DND-41 (cell line): ENCODE data around the gene MINAR1.

Source experiments
- EZH2 ChIP-seq: IDR thresholded peaks from 3 replicates; pipeline ENCODE4 v1.6.1; 2012; ENCODE audit warnings: borderline replicate concordance, low read depth, mild to moderate bottlenecking, moderate library complexity, low read length, inconsistent platforms; ENCODE audit not compliant: severe bottlenecking
- TF ChIP-seq, protein P1 (sequence below): IDR thresholded peaks from 2 replicates; pipeline ENCODE4 v1.5.1; 2012; ENCODE audit warnings: borderline replicate concordance, low read length, moderate library complexity, mild to moderate bottlenecking; ENCODE audit not compliant: poor library complexity, severe bottlenecking; ENCODE audit errors: extremely low read depth

DNA sequence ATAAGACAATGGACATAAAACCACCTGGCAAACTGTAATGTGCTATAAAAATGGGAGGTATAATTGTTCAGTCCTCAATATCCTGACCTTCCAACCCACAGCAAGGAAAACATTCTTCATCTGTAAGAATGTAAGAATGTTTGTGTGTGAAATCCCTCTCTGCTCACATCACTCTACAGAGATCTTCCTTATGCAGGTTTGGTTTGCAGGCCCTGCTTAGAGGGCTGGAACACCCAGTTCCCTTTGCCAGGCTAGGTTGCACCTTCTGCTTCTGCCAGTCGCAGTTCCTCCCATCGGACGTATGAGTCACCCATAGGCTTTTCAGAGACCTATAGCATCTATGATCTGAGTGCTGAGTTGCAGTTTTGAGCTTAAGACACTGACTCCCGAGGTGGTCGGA lies 24.1 kb upstream of the MINAR1 start:
- TF ChIP-seq, protein P1, sequence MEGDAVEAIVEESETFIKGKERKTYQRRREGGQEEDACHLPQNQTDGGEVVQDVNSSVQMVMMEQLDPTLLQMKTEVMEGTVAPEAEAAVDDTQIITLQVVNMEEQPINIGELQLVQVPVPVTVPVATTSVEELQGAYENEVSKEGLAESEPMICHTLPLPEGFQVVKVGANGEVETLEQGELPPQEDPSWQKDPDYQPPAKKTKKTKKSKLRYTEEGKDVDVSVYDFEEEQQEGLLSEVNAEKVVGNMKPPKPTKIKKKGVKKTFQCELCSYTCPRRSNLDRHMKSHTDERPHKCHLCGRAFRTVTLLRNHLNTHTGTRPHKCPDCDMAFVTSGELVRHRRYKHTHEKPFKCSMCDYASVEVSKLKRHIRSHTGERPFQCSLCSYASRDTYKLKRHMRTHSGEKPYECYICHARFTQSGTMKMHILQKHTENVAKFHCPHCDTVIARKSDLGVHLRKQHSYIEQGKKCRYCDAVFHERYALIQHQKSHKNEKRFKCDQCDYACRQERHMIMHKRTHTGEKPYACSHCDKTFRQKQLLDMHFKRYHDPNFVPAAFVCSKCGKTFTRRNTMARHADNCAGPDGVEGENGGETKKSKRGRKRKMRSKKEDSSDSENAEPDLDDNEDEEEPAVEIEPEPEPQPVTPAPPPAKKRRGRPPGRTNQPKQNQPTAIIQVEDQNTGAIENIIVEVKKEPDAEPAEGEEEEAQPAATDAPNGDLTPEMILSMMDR: no peak
- TF ChIP-seq EZH2: no peak
